CD4-positive, alpha-beta T cell treated with Interleukin-1 beta for 1 hour (primary cell): ENCODE results near the gene WDFY2.

Experiments
- DNase-seq, 2 donors: peaks; one replicate each; pipeline ENCODE4 v3.0.0-alpha.2; 2020 to 2022

WDFY2 gene

GRCh38 chr13:51804295-51805172 is 220.3 kb downstream of the WDFY2 start:
- DNase-seq: peak; percentile 49 to 59

- DNase-seq: no peak
Observed at GRCh38 chr13:51805313-51805712, 221.1 kb downstream of the WDFY2 start.

- DNase-seq: no peak
Observed at GRCh38 chr13:51805925-51806324, 221.7 kb downstream of the WDFY2 start.

- peak; percentile 53 to 55 for DNase-seq
Observed at GRCh38 chr13:51806566-51806965, 222.3 kb downstream of the WDFY2 start.

GRCh38 chr13:51807041-51807440 is 222.8 kb downstream of the WDFY2 start:
- no peak for DNase-seq

- no peak for DNase-seq
Observed at GRCh38 chr13:51808811-51809210, 224.5 kb downstream of the WDFY2 start.

GRCh38 chr13:51811046-51811445 is 226.8 kb downstream of the WDFY2 start:
- no peak for DNase-seq

GRCh38 chr13:51811920-51812451 is 227.7 kb downstream of the WDFY2 start:
- DNase-seq: no peak

GRCh38 chr13:51814071-51814470 is 229.8 kb downstream of the WDFY2 start:
- DNase-seq: no peak

- DNase-seq: peak; percentile 78 to 85
Observed at GRCh38 chr13:51814825-51815650, 230.8 kb downstream of the WDFY2 start.

GRCh38 chr13:51815848-51816247 is 231.6 kb downstream of the WDFY2 start:
- no peak for DNase-seq

GRCh38 chr13:51816604-51817249 is 232.5 kb downstream of the WDFY2 start:
- DNase-seq: no peak
